ENCODE data around the gene PNPLA3.

PNPLA3 gene

GRCh38 chr22:43928908-43929307, 5.3 kb downstream of the PNPLA3 start:
- TF ChIP-seq SIN3A (IDR thresholded peaks at IDR 0.05; ENCODE audit: borderline replicate concordance, insufficient read depth, low read length) (no peak), POLR2AphosphoS5 (IDR thresholded peaks at IDR 0.05; ENCODE audit: low read depth, low read length) (no peak), FOXP2 (optimal IDR thresholded peaks at IDR 0.05; ENCODE audit: borderline replicate concordance, extremely low read depth, extremely low read length, insufficient read depth) (no peak), TAF1 (IDR thresholded peaks at IDR 0.05; ENCODE audit: borderline replicate concordance, insufficient read depth, low read length) (no peak), REST (IDR thresholded peaks at IDR 0.05; ENCODE audit: insufficient read depth in 1 of 2, low read depth in 2 of 2, low read length in 2 of 2) (no peak)

DNA sequence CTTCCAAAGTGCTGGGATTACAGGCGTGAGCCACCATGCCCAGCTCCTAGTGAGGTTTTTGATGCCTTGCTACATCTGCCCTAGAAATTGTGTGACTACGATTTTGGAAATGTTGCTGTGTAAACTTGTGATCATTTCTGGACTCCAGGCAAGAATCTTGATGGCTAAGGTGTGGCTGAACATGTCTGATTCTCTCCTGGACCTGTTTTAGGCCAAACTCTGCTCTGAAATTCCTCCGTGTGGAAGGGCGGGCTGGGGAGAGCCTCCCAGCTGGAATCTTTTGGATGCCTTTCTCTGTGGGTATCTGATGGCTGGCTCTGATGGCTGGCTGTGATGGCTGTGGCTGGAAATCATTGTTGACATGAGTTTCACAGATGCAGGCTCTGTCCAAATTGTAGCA, 8.2 kb downstream of the PNPLA3 start:
- TF ChIP-seq SIN3A (IDR thresholded peaks at IDR 0.05; ENCODE audit: borderline replicate concordance, insufficient read depth, low read length) (no peak), POLR2AphosphoS5 (IDR thresholded peaks at IDR 0.05; ENCODE audit: low read depth, low read length) (no peak), FOXP2 (optimal IDR thresholded peaks at IDR 0.05; ENCODE audit: borderline replicate concordance, extremely low read depth, extremely low read length, insufficient read depth) (no peak), REST (IDR thresholded peaks at IDR 0.05; ENCODE audit: insufficient read depth in 1 of 2, low read depth in 2 of 2, low read length in 2 of 2) (no peak), TAF1 (IDR thresholded peaks at IDR 0.05; ENCODE audit: borderline replicate concordance, insufficient read depth, low read length) (no peak)

GRCh38 chr22:43941449-43941848, 17.8 kb downstream of the PNPLA3 start:
- no peak for TF ChIP-seq FOXP2 (optimal IDR thresholded peaks at IDR 0.05; ENCODE audit: borderline replicate concordance, extremely low read depth, extremely low read length, insufficient read depth)
- no peak for TF ChIP-seq TAF1 (IDR thresholded peaks at IDR 0.05; ENCODE audit: borderline replicate concordance, insufficient read depth, low read length)
- no peak for TF ChIP-seq POLR2AphosphoS5 (IDR thresholded peaks at IDR 0.05; ENCODE audit: low read depth, low read length)
- TF ChIP-seq SIN3A (IDR thresholded peaks at IDR 0.05; ENCODE audit: borderline replicate concordance, insufficient read depth, low read length) = no peak
- no peak for TF ChIP-seq REST (IDR thresholded peaks at IDR 0.05; ENCODE audit: insufficient read depth in 1 of 2, low read depth in 2 of 2, low read length in 2 of 2)

DNA sequence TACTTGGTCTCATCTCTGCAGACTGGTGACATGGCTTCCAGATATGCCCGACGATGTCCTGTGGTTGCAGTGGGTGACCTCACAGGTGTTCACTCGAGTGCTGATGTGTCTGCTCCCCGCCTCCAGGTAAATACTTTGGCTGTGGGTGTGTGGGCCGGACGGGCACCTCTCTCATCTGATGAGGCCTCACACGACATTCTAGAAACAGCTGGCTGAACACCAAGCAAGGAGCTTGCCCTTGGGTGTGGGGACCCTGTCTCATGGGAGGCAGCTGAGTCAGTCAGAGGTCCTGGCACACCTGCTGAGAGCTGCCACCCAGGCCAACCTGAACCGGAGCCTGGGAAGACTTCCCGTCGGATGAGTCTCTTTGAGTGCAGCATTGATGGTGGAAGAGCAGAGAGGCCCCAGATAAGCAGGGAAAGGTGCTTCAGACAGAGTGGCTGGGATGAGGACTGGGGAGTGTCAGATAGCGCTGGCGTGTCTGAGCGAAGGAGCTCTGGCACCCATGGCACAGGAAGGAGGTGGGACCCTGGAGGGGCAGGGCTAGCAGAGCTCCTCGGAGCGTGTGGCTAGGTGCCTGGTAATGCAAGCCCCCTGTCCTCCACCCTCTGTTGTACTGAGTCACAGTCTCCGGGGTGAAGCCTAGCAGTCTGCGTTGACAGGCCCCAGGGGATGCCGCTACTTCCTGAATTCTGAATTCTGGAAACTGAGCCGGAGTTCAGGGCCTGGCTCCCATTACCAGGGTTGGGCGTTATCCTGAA, 21.2 kb downstream of the PNPLA3 start:
- TF ChIP-seq SIN3A (IDR thresholded peaks at IDR 0.05; ENCODE audit: borderline replicate concordance, insufficient read depth, low read length) (no peak), REST (IDR thresholded peaks at IDR 0.05; ENCODE audit: insufficient read depth in 1 of 2, low read depth in 2 of 2, low read length in 2 of 2) (no peak), FOXP2 (optimal IDR thresholded peaks at IDR 0.05; ENCODE audit: borderline replicate concordance, extremely low read depth, extremely low read length, insufficient read depth) (no peak), TAF1 (IDR thresholded peaks at IDR 0.05; ENCODE audit: borderline replicate concordance, insufficient read depth, low read length) (no peak), POLR2AphosphoS5 (IDR thresholded peaks at IDR 0.05; ENCODE audit: low read depth, low read length) (no peak)

All from PFSK-1 (cell line).